Daoy (cell line): ENCODE data around the gene PLEKHH3. TPM values are rescaled to one million over a fixed set of nuclear protein-coding genes. Genes with fewer than 3 reads are reported as not detected.
"Not testable (repeated sequence)": the region's sequence is repeated elsewhere in the genome, so short reads cannot be mapped to it uniquely, and the experiment has no call there.

Source experiments
- DNase-seq: peaks from one replicate; pipeline ENCODE4 v3.0.0-alpha.2; 2015; ENCODE audit warnings: low read depth
- total RNA-seq: library from RNA; depleted of rRNA; stranded (reverse); fragments of >200 nt; shearing (Covaris generic); gene quantifications from 2 replicates; pipeline ENCODE4 v1.2.3, GENCODE V29; 2014; rRNA removed

Gene PLEKHH3
- total RNA-seq, 1 experiment from 2014 or later = 2.5 TPM

GRCh38 chr17:42632949-42633444, 43.8 kb downstream of the PLEKHH3 start:
- DNase-seq = no peak

- DNase-seq = no peak
These were observed 47.3 kb downstream of the PLEKHH3 start for GRCh38 chr17:42629411-42630009.

- not testable (repeated sequence) for DNase-seq
These were observed 49.6 kb downstream of the PLEKHH3 start for GRCh38 chr17:42627032-42627764.

DNA sequence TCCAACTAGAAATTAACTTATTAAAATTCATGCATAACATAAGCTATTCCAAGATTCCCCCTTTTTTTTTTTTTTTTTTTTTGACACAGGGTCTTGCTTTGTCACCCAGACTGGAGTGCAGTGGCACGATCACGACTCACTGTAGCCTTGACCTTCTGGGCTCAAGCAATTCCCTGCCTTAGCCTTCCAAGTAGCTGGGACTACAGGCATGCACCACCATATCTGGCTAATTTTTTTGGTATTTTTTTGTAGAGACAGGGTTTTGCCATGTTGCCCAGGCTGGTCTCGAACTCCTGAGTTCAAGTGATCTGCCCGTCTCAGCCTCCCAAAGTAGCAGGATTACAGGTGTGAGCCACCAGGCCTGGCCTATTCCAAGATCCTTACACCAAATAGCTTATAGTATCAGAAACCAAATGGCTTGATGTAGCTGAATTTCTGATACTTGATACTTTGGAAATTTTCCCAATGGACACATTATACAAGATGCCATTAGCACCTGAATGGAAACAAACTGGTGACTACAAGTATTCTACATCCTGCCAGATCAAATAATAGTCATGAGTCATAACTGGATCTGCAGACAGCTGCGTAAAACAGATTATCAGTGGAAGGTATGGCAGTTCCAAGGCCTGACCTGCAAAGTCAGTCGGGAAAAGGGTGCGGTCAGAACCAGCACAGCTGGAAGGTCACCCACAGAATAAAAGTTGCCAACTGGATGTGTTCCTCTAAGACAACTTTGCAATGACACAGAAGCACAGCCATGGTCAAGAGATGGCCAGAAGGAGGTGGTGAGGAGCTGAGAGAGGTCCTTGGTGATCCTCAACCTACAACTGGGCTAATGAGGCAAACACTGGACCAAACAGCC, 52.8 kb downstream of the PLEKHH3 start:
- peak; percentile 33 for DNase-seq

DNA sequence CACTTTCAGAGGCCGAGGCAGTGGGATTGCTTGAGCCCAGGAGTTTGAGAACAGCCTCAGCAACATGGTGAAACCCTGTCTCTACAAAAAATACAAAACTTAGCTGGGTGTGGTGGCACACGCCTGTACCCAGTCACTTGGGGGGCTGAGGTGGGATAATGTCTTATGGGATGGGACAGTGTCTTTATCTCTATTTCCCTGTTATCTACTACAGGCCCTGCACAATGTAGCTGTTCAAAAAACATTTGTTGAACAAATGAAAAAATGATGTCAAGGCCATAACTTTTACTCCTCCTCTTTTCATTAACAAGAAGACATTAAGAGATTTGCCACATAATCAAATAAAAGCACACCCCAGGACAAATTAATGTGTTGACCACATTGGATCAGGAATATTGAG, 53.5 kb downstream of the PLEKHH3 start:
- no peak for DNase-seq

- not testable (repeated sequence) for DNase-seq
These were observed 54.8 kb downstream of the PLEKHH3 start for GRCh38 chr17:42621987-42622386.

DNA sequence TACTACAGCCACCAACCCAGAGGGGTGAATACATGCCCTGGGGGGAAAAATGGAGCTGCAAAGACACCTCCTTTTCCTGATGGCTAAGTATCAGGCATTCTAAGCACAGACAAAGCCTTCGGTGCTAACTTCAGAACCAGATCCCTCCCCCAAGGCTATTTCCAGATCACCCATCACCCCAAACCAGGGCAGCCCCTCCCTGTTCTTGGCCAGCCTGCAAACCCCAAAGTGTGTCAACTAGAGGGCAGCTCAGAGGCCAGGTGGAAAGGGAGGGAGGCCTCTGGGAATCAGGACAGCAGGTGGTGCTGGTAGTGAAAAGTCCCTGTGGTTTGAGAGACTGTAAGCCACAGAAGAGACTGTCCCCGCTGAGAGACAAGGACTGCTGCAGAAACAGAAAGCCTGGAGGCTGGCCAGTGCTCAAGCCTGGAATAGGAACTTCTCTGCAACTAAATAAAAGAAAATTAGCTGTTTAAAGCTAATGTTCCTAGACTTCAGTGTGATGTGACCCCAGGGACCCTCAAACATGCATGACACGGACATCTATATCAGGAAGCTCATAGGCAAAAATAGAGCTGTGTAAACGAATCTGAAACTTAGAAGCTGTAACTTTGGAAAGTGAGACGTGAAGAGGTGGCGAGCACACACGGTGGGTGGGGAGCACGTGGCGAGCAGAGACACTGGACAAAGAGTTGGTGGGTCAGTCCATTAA, 58.2 kb downstream of the PLEKHH3 start:
- DNase-seq = peak; percentile 32

- DNase-seq = no peak
These were observed 58.8 kb downstream of the PLEKHH3 start for GRCh38 chr17:42617956-42618431.

Other genes starting within 250 kb of the PLEKHH3 start
- gene ATP6V0A1, start 218.1 kb downstream of the PLEKHH3 start, total RNA-seq = 12.6 and 16.6 TPM in 2 replicates
- 10.5 and 14.2 TPM in 2 replicates for gene NAGLU, start 140.8 kb downstream of the PLEKHH3 start, total RNA-seq
- gene HSD17B1, start 124.1 kb downstream of the PLEKHH3 start, total RNA-seq = under 0.01 and 0.09 TPM in 2 replicates
- gene COASY, start 114.8 kb downstream of the PLEKHH3 start, total RNA-seq = 18.6 and 19.6 TPM in 2 replicates
- 8.5 and 16.2 TPM in 2 replicates for gene MLX, start 109.9 kb downstream of the PLEKHH3 start, total RNA-seq
- gene PSMC3IP, start 99.3 kb downstream of the PLEKHH3 start, total RNA-seq = 17.4 and 32.3 TPM in 2 replicates
- 16.3 and 22.1 TPM in 2 replicates for gene RETREG3, start 67.6 kb downstream of the PLEKHH3 start, total RNA-seq
- 36.9 and 54.3 TPM in 2 replicates for gene TUBG1, start 67.3 kb downstream of the PLEKHH3 start, total RNA-seq
- 5.8 and 9.0 TPM in 2 replicates for gene TUBG2, start 17.7 kb downstream of the PLEKHH3 start, total RNA-seq
- gene CCR10, start 4.8 kb upstream of the PLEKHH3 start, total RNA-seq = 0.29 TPM in 1 of 2 replicates, not detected in the other
- 2.1 and 7.4 TPM in 2 replicates for gene CNTNAP1, start 5.5 kb upstream of the PLEKHH3 start, total RNA-seq
- 5.1 and 6.8 TPM in 2 replicates for gene EZH1, start 68.0 kb upstream of the PLEKHH3 start, total RNA-seq
- 2.7 TPM in 1 of 2 replicates, not detected in the other for gene RAMP2, start 84.2 kb upstream of the PLEKHH3 start, total RNA-seq
- gene VPS25, start 96.5 kb upstream of the PLEKHH3 start, total RNA-seq = 60.7 and 69.9 TPM in 2 replicates
- gene WNK4, start 103.6 kb upstream of the PLEKHH3 start, total RNA-seq = 1.7 and 2.1 TPM in 2 replicates
- gene COA3, start 121.7 kb upstream of the PLEKHH3 start, total RNA-seq = 63.5 and 75.8 TPM in 2 replicates
- 0.06 TPM in 1 of 2 replicates, not detected in the other for gene CNTD1, start 121.9 kb upstream of the PLEKHH3 start, total RNA-seq
- 37.2 and 61.3 TPM in 2 replicates for gene BECN1, start 147.3 kb upstream of the PLEKHH3 start, total RNA-seq
- 118 and 159 TPM in 2 replicates for gene PSME3, start 156.4 kb upstream of the PLEKHH3 start, total RNA-seq
- 0.89 and 1.0 TPM in 2 replicates for gene AOC2, start 167.6 kb upstream of the PLEKHH3 start, total RNA-seq
- 0.06 and 0.11 TPM in 2 replicates for gene AOC3, start 174.2 kb upstream of the PLEKHH3 start, total RNA-seq
- gene G6PC1, start 223.8 kb upstream of the PLEKHH3 start, total RNA-seq = not detected in 2 replicates